HG03354 (cell line): ENCODE data around the gene SPATA33.

Source experiments
- ATAC-seq: cut with Tn5 transposase; IDR thresholded peaks from one replicate; pipeline ENCODE4 v1.9.1; 2021; ENCODE audit warnings: mild to moderate bottlenecking; ENCODE audit not compliant: unreplicated experiment, poor library complexity, severe bottlenecking

SPATA33 gene

DNA sequence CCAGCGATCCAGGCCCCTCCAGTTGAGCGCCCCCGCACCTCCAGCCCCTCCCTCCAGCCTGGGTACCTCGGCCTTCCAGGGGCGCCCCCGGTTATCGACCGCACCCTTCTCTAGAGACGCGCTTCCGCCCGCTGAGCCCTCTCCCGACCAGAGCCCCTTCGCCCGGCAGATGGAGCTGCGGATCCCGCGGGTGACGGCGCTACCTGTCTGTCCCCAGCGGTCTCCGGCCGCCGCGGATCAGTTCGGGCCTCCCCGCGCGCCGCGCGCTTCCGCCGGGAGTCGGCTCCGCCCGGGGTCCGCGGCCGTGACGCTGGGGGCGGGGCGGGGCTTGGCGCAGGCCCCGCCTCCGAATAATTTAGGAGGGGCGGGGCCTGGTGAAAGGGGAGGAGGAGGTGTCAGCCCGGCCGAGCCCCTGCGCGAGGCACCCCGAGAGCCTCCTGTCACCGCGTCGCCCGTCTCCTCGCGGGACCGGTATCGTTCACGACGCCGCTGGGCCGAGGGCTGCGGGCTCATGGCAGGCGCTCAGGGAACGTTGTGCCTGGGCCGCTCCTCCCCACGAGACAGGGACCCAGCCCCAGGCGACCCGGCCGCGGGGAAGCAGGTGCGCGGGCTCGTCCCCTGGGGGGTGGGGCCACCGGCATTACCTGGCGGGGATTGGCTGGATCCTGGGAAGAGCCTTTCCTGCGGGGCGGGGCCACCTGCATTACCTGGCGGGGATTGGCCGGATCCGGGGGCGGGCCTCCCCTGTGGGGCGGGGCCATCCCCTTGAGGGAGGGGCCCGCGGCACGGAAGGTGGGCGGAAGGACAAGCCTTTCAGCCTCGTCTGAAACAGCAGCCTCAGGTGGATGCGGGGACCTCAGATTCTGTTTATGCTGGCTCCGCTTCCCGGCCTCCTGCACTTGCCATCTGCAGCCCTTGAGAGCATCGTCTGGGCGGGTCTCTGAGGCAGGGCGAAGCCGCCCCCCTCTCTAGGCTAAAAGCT is 44.1 kb downstream of the SPATA33 start, which contains the start of gene SPATA2L:
Gene SPATA2L, minus strand, starts transcription at position 281 of the 982 bp plus-strand sequence. CDS start 473 bp downstream, outside the sequence.
- ATAC-seq = peak; percentile 70

GRCh38 chr16:89704281-89704680 is 46.6 kb downstream of the SPATA33 start:
- ATAC-seq = no peak

DNA sequence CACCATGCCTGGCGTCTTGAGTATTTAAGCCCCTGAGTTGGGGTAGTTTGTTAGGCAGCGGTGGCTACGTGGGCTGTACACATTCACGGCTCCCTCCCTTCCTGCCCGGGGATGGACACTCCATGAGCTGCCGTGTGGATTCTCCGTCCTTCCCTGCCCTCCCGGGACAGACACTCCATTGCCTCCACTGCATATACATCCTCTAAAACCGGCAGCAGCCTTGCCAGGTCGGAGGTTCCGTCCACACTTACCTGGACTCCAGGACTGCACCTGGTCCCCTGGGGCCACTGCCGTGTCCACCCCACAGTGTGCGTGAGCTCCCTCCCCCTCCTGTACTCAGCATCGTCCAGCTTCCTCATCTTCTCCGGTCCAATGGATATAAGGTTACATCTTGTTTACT is 47.4 kb downstream of the SPATA33 start:
- ATAC-seq = no peak

DNA sequence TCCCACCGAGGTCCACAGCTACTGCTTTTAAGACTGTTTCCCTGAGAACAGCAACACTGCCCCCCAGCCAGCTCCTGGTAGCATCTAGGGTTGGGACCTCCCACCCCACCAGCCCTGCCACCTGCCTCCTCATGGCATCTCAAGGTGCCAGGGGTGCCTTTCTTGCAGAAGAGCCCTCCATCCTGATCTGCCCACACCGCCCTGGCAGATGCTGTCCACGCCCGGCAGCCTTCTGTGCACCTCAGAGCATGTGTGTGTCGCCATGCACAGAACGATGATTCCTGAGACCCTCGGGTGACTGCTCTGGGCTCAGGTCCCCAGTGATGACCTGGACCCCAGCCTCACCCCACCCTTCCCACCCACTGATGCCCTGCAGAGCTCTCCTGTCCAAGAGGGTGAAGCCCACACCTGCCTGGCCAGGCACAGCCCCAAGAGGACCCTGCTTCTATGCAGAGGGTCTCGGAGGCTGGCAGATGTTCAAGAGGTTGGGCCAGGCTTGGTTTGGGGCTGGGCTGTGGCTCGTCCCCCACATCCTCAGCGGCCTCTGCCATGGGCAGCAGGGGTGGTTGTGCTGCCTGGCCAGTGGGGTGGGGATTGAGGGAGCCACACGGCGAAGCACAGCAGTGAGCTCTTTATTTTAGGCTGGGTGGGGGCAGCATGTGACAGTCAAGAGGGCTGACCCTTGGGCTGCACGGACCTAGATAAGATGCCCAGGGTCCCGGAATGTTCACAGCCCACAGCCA is 49.1 kb downstream of the SPATA33 start:
- no peak for ATAC-seq

GRCh38 chr16:89707695-89708094 is 50.1 kb downstream of the SPATA33 start:
- ATAC-seq = no peak

DNA sequence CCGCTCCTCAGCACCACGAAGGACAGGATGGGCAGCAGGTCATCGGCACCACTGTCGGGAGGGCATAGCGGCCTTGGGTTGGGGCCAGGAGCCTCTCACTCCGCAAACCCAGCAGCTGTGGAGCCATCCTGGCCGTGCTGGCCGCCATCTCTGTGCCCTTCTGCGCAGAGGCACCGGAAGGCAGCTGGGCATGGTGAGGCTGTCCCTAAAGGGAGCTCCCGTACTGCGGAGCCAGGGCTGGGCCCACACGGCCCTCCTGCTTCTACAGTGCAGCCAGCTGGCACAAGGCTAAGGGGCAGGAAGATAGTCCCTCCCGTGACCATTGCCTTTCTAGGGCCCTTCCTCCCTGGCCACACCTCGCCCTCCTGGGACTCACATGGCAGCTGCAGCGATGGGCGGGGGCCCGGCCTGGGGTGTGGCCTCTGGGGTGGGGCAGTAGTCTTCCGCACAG is 50.9 kb downstream of the SPATA33 start:
- ATAC-seq = no peak

DNA sequence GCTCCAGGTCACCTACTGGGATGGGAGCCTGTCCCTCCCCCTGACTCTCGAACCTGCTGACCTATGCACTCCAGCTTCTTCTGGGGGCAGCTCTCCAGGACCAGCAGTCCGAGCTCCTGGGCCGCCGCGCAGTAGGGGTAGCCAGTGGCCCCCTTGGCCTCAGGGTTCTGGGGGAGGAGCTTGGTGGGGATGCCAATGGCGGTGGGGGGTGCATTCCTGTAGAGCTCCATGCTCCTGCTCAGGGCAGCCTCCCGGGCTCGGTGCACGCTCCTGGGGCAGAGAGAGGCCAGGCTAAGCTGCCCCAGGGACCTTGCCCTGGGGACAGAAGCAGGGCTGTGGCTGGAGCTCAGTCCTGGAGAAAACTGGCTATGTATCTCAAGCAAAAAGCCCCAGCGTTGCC is 51.5 kb downstream of the SPATA33 start:
- ATAC-seq = no peak

DNA sequence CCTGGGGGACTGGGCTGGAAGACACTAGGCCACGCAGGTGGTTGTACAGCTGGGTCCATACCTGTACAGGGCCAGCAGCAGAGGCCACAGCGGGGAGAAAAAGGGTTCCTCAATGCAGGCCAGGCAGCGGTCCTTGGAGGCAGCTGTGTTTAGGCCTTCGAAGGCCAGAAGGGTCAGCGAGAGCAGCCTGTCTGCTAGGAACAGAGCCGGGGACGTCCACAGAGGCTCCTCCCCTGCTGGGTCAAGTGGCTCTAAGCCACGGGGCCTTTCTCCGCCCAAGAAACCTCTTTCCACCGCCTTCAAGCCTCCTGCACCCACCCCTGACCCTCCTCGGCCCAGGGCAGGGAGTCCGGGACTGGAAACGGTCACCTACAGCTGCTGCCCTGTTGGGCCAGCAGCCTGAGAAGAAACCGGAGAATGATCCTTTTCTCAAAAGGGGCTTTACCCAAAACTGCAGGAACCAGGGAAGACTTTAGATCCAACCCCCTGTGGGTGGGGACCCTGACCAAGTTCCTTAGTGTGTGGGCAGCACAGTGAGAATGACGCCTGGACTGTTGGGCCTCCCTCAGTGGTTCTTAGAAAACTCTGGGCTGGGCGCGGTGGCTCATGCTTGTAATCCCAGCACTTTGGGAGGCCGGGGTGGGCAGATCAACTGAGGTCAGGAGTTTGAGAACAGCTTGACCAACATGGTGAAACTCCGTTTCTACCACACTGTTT is 52.2 kb downstream of the SPATA33 start:
- no peak for ATAC-seq

DNA sequence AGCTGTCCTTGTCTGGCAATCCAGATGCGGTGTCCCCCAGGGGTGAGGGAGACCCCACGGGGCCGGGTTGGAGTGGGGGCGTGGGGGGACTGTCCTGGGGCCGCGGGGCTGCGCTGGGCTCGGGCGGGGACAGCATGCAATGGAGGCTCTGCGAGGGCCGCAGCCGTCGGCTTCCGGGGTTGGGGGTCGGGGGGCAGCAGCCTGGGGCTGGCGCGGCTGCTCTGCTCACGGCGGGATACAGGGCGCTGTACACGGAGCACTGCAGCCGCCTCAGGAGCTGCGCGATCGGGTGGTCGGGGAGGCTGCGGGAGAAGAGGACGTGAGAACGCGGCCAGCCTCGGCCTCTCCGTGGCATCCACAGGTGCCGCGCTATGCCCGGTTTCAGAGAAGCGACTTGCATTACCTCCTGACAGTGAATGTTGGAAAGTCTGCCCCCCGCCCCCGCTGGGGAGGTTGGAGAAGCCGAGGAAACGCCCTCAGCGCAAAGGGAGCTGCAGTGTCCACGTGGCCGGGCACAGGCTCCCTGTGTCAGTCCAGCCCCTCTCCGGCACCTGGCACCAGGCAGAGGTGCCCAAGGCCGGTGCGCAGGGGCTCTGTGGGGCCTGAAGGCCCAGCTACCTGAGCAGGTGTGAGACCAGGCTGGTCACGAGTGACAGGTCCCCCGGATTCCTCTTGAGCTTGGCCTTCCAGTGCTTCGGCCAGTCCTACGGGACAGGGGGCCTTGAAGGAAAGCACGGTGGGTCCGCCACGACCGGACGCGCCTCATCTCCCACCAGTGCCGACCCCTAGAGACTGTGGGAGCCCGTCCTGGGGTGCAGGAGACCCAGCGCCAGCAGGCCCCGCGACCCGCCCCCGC is 53.3 kb downstream of the SPATA33 start:
- ATAC-seq = no peak

GRCh38 chr16:89711601-89712273 is 54.1 kb downstream of the SPATA33 start:
- peak; percentile 59 for ATAC-seq

GRCh38 chr16:89712274-89712781 is 54.7 kb downstream of the SPATA33 start:
- peak; percentile 9 for ATAC-seq

DNA sequence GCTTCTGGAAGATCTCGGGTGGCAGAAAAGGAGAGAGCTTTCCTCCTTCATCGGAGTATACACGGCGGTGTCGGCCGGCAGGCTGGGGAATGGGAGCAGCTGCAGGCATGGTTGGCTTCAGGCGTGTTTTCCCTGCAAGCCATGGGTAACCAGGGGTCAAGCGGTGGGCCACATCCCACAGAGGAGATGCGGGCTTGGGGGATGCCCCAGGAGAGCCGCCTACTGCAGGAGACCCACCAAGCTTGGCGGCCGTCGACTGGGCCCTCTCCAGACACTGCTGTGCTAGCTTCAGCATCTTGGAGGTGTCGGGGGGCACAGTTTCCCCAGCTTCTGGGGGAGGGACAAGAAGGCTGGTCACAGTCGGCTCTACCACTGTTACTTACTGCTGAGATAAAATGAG is 58.9 kb downstream of the SPATA33 start:
- no peak for ATAC-seq

DNA sequence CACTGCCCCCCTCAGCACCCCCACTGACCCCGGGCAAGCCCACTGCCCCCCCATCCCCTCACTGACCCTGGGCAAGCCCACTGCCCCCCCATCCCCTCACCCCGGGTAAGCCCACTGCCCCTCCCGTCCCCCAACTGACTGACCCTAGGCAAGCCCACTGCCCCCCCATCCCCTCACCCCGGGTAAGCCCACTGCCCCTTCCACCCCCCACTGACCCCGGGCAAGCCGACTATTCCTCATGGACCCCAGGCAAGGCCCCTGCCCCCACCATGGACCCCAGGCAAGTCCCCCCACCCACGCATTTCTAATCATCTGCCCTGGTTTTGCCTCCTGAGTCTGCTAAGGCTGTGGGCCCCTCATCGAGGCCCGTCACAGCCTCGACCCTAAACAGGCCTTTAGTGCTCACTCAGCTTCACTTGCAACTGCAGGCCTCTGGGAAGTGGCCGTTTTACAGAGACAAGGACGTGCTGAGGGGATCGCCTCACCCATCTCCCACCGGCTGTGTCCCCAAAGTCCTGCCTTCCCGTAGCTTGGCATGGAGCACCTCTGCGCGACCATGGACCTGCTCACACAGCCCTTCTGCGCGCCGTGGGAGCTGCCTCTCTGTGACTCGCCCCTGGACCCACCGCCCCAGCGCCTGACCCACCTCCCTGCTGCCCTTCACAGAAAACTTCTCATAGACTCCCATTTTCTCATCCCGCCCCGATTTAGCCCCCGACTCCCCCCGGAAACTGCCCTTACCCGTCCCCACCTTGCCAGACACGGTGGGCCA is 59.5 kb downstream of the SPATA33 start:
- no peak for ATAC-seq

- no peak for ATAC-seq
Observed at GRCh38 chr16:89717688-89718505, 60.3 kb downstream of the SPATA33 start.
